ENCODE measurements around the gene FMNL2.

Gene FMNL2

DNA sequence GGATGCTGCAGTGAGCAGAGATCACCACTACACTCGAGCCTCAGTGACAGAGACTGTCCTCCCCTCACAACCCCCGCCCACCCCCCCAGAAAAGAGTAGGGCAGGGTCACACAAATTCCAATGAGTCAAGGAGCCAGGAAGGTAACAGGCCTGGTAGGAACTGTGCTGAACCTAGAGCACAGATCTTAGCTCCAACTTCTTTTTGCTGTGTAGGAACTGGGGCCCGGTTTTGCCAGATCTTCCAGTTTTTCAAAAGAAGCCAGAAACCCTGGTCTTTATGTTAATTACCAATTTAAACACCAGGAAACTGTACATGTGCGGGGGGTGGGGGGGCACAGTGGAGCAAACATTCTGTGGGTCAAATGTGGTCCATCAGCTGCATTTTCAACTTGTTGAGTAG is 311.3 kb downstream of the FMNL2 start:
- no peak for DNase-seq (ENCODE audit: low read depth in 2 of 2)

DNA sequence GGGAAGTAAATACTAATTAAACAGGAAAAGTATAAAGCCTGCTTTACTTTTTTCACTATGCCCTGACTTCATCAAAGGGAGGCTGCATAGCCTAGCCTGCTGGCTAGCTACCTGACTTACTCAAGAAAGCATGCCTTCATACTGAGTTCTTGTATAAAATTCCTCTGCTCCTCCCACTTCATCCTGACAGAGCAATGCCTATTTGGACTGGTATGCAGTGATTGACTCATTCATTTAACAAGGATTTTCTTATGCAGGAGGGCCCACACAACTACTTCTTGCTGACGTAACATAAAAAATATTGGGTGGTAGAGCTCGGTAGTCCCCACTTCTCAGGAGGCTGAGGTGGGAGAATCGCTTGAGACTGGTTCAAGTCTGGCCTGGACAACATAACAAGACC is 311.8 kb downstream of the FMNL2 start:
- DNase-seq (ENCODE audit: low read depth in 2 of 2) = no peak

DNA sequence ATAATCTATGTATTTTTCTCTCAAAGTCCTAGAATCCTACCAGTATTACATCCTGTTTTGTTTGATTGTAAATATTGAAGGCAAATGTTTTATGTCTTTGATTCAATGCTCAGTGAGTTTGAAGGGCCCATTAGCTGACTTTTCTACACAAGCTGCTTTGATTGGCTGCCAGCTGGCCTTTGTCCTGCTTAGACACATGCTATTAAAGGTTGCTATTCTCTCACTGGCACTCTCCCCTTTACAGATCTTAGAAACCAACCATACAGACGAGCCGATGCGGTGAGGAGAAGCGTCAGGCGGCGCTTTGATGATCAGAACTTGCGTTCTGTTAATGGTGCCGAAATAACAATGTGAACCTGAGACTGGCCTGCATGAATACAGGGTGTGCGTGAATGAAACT is 312.6 kb downstream of the FMNL2 start:
- no peak for DNase-seq (ENCODE audit: low read depth in 2 of 2)

DNA sequence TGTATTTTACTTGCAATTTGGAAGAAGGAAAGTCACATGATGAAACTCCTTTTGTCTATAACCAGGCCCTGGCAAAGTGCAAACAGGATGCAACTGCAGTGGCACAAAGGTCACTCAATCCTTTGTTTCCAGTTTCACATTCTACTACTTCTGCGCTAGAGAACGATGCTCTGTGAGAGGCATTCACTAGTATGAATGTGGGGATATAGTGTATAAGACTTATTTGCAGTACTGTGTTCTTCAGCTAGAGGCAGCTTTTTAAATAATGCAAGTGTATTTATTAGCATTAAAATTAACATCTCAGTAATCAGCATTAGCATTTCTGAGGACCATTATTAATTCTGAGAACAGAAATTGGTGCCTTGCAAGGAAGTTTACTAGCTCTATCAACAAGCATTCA is 313.4 kb downstream of the FMNL2 start:
- DNase-seq (ENCODE audit: low read depth in 2 of 2) = no peak

DNA sequence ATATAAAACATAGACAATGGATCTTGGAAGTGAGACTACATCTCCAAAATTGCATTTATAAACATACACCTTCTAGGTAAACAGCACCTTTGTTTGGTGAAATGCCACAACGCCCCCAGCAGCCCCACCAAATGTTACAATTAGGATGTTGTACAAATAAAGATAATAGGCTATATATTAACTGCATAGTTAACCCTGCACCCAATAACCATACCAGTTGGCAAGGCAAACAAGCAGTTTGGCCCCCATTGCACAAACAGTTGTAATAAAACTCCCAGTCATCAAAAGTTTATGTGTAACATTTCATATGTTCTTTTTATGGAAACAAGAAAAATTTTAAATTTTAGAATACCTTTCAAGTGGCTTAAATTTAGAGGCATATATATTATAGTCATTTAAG is 315.0 kb downstream of the FMNL2 start:
- no peak for DNase-seq (ENCODE audit: low read depth in 2 of 2)

DNA sequence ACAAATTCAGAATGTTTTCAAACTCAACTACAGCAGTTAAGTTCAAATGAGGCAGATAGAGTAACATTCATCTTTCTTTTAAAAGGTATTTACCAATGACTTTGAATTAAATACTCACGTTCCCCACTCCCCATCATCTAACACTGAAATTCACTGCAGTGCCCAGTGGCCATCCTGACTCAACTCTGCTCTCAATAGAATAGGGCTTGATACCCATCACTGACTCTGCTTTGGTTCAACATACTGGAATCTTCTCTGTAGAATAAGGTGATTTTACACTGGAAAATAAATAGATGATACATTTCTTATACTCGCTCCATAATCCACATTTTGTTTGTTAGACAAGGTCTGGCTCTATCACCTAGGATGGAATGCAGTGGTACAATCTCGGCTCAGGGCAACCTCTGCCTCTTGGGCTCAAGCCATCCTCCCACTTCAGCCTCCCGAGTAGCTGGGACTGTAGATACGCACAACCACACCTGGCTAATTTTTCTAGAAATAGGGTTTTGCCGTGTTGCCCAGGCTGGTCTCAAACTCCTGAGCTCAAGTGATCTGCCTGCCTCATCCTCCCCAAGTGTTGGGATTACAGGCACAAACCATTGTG is 315.9 kb downstream of the FMNL2 start:
- DNase-seq (ENCODE audit: low read depth in 2 of 2) = no peak

DNA sequence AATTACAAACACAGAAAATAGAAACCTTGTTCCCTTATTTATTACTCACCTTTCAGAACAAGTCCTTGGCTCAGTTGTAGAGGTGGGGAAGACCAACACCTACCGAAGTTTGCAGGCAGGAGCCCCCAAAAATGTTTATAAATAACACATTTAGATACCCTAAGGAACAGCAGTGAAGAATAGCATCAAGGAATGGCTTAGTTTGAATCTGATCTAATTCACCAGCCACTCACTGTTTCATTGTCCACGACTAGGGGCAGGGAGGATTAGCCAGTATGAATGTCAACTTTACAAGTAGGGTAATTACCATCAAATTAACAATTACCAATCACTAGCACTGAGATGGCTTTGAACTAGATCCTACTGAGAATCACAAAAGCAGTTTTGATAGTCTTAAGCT is 316.9 kb downstream of the FMNL2 start:
- no peak for DNase-seq (ENCODE audit: low read depth in 2 of 2)

DNA sequence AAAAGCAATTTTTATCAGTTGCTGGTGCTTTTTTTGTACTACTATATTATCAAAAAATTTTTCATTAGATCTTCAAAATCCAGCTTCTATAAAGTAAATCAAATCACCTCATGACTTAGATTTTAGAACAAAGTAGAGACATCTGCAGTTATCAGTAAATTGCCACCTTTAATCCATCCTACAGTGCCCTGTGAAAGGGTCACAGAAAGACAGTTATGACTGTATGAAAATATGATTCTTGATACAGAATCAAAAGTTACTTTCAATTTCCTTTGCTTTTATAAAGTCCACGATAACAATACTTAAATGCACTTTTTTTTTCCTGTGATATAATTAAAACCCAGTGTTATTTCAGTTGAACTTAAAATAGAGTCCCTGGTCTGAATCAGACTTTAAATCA is 320.9 kb downstream of the FMNL2 start:
- DNase-seq (ENCODE audit: low read depth in 2 of 2) = no peak

DNA sequence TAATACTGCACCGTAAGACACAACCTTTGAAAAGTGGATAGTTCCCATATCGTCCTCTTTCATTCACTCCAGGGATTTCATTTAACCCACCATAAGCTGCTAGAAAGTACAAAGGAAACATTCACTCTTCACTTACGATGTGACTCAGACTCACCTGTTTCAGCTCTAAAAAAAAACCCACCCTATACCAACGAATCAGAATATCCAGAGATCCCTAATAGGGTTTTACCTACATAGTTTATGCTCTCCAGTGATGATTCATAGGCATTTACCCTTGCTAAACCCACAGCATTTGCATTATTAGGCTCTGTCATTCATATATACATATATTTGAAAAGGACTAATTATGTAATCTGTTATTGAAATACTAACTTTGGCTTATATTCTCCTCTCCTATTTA is 322.1 kb downstream of the FMNL2 start:
- no peak for DNase-seq (ENCODE audit: low read depth in 2 of 2)

DNA sequence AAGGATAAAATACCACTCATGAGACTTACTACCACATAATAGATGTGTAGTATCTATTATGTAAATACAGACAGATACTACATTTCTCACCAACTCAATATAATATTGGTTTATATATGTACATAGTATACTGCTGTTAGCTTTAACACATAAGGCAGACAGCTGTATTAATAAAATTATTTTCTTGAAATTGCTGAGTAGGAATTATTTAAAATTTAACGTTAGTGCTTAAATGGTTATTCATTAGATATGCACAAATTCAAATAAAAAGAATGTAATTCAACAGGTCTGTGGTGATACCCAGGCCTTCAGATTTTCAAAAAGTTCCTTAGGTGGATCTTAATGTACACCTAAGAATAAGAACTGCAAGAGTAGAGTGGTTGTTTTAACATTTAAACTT is 323.2 kb downstream of the FMNL2 start:
- no peak for DNase-seq (ENCODE audit: low read depth in 2 of 2)

DNA sequence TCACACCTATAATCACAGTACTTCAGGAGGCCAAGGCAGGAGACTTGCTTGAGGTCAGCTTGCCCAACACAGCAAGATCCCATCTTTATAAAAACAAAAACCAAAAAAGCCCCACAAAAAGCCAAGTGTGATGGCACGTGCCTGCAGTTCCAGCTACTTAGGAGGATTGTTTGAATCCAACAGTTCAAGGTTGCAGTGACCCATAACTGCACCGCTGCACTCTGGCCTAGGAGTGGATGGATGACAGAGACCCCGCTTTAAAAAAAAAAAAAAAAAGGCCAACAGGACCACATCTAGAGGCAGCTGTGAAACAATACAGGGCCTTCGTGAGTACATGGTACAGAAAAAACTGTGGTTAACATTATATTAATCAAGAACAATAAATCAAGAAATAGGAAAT is 326.1 kb downstream of the FMNL2 start:
- DNase-seq (ENCODE audit: low read depth in 2 of 2) = no peak

DNA sequence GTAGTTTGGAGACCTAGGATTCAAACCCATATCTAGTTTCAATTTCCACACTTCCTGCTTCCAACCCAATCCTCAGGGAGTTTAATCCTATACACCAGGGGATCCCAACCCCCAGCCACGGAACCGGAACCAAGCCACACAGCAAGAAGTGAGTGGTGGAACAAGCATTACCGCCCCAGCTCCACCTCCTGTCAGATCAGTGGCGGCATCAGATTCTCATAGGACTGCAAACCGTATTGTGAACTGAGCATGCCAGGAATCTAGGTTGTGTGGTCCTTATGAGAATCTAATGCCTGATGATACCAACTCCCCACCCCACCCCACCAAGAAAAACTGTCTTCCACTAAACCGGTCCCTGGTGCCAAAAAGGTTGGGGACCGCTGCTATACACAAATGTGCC is 329.8 kb downstream of the FMNL2 start:
- DNase-seq (ENCODE audit: low read depth in 2 of 2) = no peak

DNA sequence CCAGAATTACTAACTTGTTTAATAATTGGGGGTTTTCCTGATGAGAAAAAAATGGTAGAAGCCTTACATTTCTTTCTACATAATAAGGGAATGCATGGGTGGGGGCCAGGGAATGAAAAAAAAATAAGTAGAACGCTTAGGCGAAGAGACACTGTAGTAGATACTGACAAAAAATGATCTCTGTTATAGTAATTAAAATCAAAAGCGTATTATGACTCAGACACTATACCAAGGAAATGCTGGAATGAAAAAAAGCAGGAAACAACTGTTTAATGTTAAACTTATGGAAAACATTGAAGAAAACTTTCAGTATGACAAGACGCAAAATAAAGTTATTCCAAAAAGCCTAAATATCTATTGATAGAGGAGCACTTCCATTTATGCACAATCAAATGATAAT is 339.4 kb downstream of the FMNL2 start:
- no peak for DNase-seq (ENCODE audit: low read depth in 2 of 2)

DNA sequence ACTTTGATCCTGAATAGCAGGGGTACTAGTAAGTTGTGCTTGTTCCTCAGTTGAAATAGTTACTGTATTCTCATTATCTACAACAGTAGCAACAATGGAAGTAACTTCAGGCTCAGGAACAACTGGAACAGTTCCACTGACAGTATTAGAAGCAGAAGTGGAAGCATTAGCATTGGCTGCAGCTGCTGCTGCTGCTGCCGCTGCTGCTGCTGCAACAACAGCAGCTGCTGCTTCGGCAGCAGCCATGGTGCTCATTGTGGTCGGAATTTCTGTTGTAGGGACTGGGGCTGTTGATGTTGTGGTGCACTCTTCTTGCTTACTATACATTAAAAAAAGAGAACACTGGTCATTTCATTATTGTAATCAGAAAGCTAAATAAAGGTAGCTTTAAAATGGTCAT is 341.5 kb downstream of the FMNL2 start:
- DNase-seq (ENCODE audit: low read depth in 2 of 2) = no peak

DNA sequence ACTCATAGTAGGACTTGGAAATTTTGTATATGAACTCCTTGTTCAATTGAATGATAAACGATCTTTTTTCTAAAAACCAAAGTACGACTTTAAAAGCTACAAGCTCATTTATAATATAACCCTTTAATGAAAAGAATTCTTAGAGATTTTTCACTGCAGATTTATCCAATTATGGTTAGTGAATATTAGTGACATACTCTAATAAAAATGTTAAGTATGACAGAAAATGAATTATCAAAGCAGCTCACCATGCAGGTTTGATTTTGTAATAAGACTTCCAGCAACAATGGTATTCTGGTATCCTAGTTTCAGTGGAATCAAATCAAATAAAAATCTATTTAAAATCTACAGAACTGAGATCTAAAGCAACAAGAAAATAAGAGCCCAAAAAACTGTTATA is 343.8 kb downstream of the FMNL2 start:
- no peak for DNase-seq (ENCODE audit: low read depth in 2 of 2)

DNA sequence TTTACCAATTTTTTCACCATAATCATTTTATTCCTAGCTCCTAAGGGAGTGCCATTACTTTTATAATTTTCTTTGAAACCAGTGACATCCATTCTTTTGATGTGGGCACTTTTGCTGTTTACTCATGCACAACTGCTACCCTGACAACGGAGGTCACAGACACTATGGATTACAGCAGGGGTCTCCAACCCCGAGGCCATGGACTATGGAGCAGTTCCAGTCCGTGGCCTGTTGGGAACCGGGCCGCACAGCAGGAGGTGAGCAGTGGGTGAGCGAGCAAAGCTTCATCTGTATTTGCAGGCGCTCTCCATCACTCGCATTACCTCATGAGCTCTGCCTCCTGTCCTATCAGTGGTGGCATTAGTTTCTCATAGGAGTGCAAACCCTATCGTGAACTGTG is 347.7 kb downstream of the FMNL2 start:
- no peak for DNase-seq (ENCODE audit: low read depth in 2 of 2)

DNA sequence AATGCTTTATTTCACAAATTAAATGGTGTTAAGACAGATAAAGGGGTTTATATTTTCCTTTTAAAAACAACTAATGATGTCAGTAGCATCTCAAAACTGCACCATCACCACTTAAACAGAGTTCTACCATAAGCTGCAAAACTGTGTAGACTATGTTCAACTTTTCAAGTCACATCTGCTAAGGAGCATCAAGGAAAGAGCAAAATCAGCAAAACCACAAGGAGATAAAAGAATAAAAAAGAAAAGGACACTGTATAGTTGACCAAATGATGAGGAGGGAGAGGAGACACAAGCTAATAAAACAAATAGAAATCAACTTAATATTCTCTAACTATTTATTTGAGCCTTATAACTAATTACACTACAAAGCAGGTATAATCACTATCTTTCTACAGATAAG is 348.4 kb downstream of the FMNL2 start:
- no peak for DNase-seq (ENCODE audit: low read depth in 2 of 2)

DNA sequence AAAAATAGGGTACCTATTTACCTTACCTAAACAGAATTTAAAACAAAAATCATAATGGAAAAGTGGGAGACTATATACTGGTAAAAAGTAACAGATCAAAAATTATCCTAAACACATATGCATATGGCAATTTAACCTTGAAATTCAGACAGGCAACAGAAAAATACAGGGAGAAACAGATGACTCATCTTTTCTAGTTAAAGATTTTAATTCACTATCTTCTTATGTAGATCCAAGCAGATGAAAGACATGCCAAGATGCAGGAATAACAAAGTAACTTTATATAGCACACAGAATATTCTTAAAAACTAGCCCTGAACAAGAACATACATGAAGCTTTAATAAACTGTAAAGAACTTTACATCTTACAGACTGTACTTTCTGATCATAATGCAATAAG is 351.3 kb downstream of the FMNL2 start:
- DNase-seq (ENCODE audit: low read depth in 2 of 2) = no peak

DNA sequence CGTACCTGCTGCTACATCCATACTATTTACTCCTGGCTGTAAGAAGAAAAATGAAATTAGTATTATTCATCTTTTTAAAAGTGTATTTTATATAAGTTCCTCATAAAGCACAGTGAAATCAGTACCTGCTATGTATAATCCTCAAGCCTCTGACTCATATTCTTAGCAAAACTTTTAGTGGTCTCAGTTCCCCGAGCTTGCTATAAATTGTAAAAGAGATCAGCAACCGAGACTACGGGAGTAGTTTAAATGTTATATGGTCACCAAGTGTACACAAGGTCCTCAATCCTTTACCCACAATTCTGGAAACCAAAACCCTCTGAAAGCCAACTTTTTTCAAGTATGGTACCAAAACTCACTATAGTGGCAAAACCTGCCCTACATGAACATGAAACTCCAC is 358.1 kb downstream of the FMNL2 start:
- DNase-seq (ENCODE audit: low read depth in 2 of 2) = no peak

DNA sequence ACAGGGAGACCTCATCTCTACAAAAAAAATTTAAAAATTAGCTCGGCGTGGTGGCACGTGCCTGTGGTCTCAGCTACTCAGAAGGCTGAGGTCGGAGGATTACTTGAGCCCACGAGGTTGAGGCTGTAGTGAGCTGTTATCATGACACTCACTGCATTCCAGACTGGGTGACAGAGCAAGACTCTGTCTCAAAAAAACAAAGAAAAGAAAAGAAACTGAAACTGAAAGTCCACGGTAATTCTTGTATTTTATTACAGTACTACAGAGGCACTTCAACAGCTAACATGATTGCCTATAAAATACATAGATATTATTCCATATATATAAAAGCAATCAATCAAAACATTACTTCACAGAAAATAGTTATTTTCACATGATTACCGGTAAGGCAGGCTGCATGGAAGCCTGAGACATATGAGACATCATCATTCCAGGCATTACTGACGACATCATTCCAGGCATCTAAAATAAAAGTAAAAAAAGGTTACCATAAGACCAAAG is 359.2 kb downstream of the FMNL2 start:
- DNase-seq (ENCODE audit: low read depth in 2 of 2) = peak in 1 of 2 donors; percentile 14

DNA sequence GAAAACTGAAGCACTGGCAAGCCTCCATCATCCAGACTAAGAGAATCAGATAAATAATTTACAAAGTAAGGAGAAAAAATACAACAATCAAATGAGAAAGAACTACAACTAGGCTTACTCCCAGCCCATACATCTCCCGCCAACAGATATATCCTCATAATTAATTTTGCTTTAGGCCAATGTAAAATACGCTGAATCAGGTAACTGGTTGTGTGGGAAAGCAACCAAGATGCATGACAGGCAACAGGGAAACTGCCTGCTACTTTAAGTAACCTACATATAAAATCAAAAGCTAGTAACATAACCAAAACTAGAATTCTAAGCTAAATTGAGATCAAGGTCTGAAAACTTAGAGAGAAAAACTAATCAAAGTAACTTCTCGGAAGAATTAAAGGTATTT is 360.8 kb downstream of the FMNL2 start:
- no peak for DNase-seq (ENCODE audit: low read depth in 2 of 2)

DNA sequence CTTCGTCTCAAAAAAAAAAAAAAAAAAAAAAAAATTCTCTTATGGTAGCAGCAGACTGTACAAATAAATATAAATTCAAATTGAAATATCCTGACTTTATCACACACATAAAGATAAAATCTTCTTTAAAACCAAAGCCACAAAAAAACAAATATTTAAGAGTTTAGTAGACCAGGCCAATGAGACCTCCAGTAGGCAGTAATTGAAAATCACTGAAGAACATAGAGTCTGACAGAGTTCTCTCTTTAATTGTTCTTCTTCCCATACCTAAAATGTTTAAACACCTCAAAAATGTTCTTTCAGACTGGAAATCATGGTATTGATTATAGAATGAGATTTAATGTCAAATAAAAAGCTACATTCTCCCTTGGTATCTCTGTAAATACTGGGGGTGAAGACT is 361.5 kb downstream of the FMNL2 start:
- no peak for DNase-seq (ENCODE audit: low read depth in 2 of 2)
